SK-N-SH (cell line): ENCODE measurements around the gene FMN1.

ENCODE experiments used
- CTCF ChIP-seq: fragments of 200-600 bp; sonication (generic); IDR thresholded peaks from 2 replicates; pipeline ENCODE4 v1.6.1; 2017; ENCODE audit warnings: antibody characterized with exemption, mild to moderate bottlenecking, moderate library complexity
- NFIC ChIP-seq: IDR thresholded peaks from 2 replicates; pipeline ENCODE4 v1.4.0; 2012; ENCODE audit warnings: borderline replicate concordance
- NRF1 ChIP-seq: IDR thresholded peaks from 2 replicates; pipeline ENCODE4 v1.6.1; 2012; ENCODE audit warnings: low read depth, mild to moderate bottlenecking, low read length
- POLR2AphosphoS5 ChIP-seq: IDR thresholded peaks from 2 replicates; pipeline ENCODE4 v1.6.1; 2012; ENCODE audit warnings: low read depth, low read length
- REST ChIP-seq: IDR thresholded peaks from 2 replicates; pipeline ENCODE4 v1.6.1; 2012; ENCODE audit warnings: mild to moderate bottlenecking, low read depth, low read length, moderate library complexity

GRCh38 chr15:33008284-33008995 is 186.1 kb downstream of the FMN1 start:
- TF ChIP-seq POLR2AphosphoS5: no peak
- TF ChIP-seq REST: no peak
- TF ChIP-seq CTCF: no peak
- no peak; the same call in 1 of the 2 replicates for TF ChIP-seq NFIC
- TF ChIP-seq NRF1: no peak
